HL-60/S4 (cell line): ENCODE results near the gene STEEP1.

Source experiments
- in situ Hi-C: fragments of 300-500 bp; cut with MboI; formaldehyde crosslinking; loops from 2 replicates; pipeline ENCODE4 v1.14.3; 2022; ENCODE audit warnings: low sequenced_read_pairs

The STEEP1 gene

DNA sequence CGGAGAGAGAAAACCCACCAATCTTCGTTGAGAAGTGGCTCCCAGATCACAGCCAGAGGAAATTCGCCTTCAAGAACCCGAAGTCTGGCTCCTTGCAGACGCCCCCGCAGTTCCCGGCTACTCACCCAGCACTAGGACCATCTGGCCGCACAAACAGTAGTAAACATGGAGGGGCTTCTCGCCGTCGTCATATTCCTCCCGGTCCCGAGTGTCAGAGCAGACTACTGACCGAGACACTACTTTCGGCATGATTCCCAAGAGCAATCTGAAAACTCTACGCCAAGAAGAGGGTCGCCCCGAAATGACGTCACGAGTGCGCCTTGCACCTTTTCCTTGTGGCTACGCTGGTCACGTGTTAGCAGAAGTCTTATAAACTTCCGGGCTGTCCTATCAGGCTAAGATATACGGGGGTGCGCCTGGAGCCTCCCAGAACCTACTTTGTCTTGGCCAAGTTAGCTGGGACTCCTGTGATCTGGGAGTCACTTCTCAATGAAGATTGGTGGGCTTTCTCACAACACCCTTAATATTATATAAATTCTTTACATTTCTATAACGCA lies at the start of gene STEEP1:
Gene STEEP1 (minus strand): TSS at position 303 of the 557 bp plus-strand sequence. CDS start 54 bp downstream, at position 249.
- in situ Hi-C loops: no loop called here

DNA sequence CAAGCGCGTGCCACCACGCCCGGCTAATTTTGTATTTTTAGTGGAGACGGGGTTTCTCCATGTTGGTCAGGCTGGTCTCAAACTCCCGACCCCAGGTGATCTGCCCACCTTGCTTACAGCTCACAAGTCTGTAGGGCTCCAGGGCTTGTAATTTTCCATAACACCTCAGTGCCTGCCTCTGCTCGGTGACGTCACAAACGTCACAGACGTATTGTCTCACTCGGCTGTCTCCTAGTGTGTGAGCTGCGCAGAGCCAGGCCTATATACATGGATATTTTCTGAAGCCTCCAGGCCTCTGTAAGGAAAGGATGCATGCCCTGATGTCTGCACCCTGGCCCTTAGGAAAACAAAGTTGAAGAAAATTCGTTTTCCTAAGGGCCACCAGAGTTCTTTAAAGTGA lies 49.6 kb upstream of the STEEP1 start:
- in situ Hi-C loops: no loop called here

DNA sequence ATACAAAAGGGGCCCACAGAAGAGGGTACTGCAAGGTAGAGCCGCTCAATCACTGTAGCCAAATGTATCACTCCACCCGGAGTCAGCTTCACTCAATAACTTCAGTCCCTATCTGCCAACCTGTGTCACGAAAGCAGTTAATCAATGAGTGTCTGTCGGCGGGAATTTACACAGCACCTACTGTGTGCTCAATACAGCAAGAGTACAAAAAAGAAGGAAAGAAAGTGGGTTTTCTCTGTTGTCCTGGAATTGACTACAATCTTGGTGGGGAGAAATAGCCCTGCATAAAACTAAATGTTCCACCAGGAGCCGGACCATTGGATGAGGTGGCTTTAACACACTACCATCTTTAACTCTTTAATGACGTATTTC lies 41.8 kb upstream of the STEEP1 start:
- in situ Hi-C loops: no loop called here

DNA sequence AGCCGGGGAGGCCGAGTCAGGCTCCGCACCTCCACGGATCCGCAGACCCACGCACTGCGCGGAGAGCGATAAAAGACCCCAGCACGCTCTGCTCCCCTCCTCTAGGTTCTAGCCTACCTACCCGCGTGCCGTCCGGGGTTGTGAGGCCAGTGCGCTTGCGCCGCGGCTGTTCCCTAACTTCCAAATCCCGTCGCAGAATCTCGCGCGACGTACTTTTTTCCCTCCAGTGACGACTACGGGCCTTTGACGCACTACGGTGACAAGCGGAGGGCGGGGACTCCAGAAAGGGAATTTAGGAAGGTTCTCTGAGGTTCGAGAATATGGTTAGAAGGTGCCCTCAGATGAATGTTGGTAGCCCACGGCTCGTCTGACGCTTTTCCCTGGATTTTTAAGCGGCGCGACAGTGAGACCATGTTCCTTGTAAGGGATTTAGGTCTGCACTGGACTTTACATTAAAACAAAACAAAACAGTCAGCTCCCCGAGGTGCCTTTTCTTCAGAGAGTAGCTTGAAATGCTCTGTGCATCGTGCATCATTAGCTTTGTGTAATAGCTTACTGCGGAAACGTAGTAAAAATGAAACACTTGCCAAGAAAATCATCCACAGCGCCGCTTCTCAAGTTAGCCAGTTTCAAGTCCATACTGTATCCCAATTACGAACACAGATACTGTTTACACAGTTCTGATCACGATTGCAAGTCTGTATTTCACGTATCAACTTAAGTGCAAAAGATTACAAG lies 41.2 kb upstream of the STEEP1 start, which contains the start of gene NKRF:
Gene NKRF (minus strand): TSS at position 145 of the 738 bp plus-strand sequence.
- in situ Hi-C loops: no loop called here

DNA sequence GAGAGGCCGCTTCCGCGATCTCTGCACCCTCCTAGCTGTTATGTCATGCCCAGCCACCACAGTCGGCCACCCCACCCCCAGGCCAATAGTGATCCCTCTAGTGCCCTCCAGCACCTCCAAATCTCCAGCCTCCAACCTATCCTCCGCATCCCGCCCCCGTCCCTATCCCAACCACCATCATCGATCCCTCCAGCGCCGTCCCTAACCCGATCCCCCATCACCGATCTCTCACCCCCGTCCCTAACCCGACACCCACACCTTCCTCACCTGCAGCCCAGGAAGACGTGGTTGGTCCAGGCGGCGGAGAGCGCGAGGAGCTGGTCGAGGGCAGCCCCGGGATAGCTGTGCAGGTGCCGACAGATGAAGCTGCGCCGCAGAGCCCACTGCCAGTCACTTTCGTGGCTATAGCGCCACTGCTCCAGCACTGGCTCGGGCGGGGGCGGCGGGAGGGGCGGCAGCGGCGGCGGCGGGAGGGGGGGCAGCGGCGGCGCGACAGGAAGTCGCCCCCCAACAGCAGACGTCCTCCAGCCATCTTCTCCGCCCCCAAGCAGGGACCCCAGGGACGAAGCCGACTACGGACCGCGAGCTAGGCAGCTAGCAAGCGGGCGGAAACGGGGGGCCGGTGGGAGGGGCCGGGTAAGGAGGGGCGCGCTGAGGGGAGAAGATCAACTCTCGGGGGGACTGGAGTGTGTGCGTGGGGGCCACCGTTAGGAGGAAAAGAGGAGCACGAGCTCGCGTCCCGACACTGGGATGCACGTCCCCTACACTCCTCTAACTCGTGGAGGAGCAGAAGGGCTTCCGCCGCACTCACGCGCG lies 40.5 kb upstream of the STEEP1 start:
- in situ Hi-C loops: no loop called here

DNA sequence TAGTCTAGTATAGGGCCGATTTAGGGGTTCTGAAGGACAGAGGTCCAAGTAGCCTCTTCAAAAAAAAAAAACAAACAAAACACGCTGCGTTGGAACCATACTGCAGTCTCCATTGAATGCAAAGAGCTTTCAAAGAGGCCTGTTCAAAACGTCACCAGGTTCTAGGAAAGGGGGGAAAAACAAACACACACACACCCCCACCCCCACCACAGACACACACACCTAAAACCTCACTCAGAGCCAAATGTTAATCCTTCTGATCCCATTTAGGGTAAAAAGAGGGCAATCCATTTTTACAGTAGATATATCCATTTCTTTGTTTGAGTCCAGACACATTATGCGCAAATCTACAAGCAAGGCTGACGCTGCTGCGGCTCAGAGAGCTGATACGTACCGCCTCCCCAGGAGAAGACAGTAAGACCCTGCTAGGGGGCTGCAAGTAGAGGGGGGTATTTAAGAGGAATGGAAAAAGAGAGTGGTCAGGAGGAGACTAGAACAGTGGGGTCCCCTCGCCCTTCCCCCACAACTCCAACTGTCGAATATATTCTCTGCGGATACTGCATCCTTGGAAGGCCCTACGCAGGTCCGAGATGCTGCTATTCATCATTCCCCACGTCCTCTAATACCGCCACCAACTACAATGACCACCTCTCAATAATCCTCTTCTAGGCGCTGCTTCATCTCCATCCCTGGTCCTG lies 39.7 kb upstream of the STEEP1 start:
- in situ Hi-C loops: no loop called here

DNA sequence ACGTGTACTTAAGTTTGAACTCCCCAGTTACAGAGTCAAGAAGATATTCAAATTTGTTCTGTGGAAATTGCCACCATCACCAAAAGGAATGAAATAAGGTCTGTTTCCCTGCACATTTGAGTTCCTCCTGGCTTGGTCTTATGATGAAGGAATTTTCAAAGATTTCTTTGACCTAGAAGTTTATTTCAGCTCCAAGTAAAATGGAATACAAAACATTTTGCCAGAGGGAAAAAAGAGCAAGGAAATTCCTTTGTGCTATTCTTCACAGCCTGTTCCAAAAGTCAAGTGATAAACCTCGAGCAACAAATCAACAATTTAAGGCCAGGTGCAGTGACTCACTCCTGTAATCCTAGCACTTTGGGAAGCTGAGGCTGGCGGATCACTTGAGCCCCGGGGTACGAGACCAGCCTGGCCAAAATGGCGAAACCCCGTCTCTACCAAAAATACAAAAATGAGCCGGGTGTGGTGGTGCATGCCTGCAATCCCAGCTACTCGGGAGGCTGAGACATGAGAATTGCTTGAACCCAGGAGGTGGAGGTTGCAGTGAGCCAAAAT lies 37.6 kb upstream of the STEEP1 start:
- in situ Hi-C loops: no loop called here

DNA sequence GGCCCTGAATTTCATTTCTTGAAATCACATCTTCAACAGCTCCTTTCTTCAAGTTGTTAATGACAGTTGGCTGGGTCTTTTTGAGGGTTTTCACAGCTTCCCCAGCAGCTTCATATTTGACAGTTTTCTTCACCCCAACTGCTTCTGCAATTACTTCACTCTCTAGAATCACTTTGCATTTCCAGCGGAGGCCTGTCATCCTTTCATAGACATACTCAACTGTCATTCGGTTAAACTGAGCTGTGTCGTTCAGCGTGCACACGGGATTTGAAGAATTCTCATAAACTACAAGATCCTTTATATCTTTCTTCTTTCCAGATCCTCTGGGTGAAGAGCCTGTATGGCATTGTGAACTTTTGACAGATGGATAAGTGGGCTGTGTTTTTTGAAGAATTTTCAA lies 24.6 kb upstream of the STEEP1 start:
- in situ Hi-C loops: no loop called here

DNA sequence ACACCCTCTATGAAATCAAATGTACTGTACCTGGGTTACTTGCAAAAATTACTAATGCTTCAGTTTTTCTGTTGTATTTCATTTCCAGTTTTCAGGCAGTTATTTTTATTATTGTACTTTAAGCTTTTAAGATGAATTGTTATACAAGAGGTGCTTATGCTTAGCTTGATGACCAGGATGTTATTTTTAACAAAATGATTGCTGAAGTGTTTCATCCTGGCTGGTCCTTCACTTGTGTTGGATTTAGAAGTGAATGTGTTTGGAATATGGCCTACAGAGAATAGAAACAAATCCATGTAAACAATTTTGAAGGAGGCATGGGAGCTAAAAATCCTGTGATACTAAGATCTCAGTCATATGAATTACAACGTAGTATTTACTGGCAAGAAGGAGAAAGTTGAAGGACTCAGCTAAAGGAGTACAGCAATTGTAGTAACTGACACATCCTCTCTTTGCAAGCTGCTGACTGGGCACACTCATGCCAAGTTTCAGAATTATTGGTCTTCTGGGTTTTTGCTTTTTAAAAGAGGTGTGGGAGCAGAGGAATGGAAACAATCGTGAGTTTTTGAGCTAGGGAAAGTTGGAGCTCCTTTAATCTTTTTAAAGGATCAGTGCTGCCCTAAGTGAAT lies 18.3 kb upstream of the STEEP1 start:
- in situ Hi-C loops: no loop called here

DNA sequence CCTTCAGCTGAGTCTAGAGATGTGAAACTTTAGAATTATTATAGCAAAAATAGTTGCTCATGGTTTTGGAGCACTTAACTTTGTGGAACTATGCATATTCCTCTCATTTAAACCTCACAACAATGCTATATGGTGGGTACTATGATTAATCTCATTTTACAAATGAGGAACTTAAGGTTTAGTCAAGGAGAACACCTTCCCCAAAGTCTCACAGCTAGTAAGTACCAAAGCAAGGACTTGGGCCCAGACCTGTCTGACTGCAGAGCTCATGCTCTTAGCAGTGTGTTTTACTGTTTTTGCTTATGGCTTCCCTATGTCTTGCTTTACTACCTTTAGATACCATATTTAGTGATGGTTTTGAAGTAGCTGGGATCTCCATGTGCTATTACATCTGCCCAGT lies 14.2 kb upstream of the STEEP1 start:
- in situ Hi-C loops: no loop called here

DNA sequence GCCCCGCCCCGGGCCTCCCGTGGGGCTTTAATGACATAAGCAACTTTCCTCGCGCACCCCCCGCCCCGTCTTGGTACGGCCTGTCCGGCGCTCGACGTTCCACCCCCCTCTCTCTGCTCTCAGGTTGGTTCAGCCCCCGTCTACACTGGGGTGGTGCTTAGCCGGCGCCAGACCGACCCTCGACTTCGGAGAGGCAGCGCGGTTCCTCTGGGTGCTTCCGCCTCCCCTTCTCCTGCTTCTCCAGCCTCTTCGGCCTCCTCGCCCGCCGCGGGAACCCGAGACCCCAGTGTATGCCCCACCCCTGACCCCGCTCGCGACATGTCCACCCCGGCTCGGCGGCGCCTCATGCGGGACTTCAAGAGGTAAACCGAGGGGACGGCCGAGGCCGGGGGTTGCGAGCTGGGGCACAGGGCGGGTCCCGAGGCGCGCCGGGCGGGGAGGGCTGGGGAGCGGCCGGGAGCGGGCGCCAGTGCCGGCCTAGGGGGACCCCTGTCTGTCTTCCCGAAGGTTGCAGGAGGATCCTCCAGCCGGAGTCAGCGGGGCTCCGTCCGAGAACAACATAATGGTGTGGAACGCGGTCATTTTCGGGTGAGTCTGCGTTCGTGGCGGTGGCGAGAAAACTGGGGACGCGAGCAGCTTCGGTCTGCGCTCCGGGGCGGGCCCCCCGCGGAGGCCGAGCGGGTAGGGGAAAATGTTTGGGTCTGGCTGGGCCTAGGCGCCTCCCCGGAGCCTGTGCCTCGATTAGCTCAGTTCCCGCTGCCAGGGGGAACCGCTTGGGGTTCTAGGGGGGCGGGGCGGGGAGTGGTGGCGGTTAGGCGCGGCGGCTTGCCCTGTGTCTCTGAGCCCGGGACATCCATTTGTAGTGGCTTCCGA lies 9.4 kb upstream of the STEEP1 start, which contains the start of gene UBE2A:
Gene UBE2A (plus strand): TSS at position 170 of the 873 bp plus-strand sequence. CDS start 149 bp downstream, at position 319.
- in situ Hi-C loops: no loop called here

DNA sequence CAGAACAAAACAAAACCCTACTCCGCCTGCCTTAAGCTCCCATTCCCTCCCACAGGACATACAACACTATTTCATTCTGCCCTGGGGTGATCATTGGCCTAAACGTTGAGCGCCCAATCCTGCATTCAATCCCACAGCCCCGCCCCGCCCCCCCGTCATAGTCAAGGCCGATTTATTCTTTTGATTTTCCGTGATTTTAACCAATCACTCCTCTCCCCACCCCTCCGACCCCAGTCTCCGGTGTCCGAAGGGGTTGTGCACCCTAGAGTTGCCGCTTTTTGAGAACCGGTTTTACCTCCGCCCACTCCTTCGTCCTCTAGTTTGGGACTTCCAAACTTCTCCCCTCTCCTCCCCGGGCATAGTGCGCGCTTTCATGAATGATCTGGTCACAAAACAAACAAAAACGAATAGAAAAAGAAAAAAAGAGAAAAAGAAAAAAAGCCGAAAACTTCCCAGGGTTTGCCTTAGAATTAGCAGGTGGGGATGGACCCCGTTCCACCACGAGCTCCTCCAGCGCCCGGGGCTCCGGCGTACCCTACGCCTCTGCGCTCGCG lies 8.7 kb upstream of the STEEP1 start:
- in situ Hi-C loops: no loop called here

DNA sequence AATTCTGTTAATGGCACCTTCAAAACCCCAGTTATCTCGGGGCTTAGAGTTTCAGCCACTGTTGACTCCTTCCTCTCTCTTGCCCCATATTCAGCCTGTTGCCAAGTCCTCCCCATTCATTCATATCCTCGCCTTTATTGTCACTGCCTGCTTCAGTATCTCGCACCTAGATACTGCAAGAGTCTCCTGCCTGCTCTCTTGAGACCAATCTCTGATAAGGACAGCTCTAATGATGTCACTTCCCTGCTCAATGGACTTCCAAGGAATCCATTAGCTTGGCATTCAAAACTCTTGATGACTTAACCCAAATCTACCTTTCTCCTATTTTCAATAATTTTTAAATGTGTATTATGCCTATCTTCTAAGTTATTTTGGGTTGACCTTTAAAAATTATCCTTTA lies 8.0 kb upstream of the STEEP1 start:
- in situ Hi-C loops: no loop called here

DNA sequence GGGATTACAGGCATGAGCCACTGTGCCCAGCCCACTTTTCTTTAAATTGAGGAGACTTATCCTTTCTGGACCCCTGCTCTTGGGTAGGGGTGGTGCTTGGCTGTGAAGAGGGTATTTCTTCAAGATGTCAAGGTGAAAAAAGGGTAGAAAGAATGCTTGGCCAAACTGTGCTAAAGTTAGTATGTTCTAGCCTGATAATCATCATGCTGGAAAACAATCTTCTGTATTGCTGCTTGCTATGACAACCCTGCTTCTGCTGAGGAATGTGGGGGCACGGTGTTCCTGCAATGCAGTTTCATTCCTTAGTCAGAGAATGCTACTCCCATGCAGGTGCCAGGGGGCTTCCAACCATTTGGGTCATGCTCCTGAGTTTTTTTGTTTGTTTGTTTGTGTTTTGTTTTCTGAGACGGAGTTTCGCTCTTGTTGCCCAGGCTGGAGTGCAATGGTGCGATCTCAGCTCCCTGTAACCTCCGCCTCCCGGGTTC lies 5.2 kb upstream of the STEEP1 start:
- in situ Hi-C loops: no loop called here

DNA sequence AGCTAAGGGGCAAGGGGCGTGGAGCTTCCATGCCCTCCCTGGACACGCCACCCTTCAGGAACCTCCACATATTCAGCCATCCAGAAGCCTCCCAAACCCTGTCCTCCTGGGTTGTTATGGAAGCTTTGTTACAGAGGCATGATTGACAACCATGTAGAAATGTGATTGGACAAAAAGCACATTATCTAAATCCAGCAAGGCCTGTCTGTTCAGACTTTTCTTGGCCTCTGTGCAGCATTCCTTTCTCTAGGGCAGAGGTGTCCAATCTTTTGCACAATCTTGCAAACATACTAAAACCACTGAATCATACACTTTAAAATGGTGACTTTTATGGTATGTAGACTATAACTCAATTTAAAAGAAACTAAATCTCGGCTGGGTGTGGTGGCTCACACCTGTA lies 12.7 kb downstream of the STEEP1 start:
- in situ Hi-C loops: no loop called here

DNA sequence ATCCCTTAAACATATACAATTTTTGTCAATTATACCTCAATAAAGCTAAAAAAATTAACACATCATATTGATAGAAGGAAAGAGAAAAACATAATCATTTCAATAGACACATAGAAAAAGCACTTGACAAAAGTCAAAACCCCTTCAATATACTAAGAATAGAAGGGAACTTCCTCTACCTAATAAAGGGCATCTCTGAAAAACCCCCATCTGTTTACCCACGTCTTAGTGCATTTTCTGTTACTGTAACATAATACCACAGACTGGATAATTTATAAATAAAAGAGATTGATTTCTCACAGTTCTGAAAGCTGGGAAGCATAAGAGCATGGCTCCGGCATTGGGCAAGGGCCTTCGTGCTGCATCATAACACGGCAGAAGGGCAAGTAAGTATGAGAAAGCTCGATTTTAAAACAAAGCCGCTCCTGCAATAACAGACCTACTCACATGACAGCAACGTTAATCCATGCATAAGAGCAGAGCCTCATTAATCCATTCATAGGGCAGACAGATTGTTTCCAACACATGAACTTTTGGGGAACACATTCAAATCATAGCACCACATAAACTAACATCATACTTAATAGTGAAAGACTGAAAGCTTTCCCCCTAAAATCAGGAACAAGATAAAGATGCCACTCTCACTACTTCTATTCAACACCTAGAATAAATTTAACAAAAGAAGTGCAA lies 15.7 kb downstream of the STEEP1 start:
- in situ Hi-C loops: no loop called here

DNA sequence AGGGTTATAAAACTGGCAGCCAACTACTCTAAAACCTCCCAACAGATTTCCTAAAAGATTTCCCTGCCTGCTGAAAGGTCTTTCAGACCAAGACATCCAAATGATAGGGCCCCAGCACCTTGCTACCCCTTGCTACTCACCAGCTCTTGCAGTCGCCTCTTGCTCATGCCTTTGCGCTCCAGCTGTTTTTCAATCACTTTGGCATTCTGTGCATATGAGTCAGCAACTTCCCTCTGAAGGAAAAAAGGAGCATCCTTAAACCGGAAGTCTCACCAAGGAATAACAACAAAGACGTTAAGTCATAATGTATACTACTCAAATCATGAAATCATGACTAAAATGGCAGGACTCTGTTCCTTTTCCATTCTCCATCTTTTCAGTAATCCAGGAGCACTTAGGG lies 24.0 kb downstream of the STEEP1 start:
- in situ Hi-C loops: no loop called here

DNA sequence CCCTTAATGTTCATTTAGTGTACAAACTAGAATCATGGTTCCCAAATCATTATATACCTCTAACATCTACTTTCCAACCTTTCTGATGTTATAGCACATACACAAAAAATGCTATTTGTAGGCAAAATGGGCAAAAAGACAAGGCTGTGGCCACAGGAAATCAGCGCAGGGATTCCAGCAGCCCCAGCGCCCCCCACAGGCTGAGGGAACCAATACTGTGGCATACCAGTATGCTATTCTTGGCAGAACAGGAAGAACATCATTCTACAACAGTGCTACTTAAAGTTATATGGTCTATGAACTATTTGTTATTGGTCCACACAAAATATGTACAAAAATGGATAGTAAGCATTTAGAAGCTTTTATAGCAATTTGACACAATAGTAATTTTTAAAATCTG lies 25.3 kb downstream of the STEEP1 start:
- in situ Hi-C loops: no loop called here
